ENCODE results near the gene MAST2. TPM values are rescaled to one million over a fixed set of nuclear protein-coding genes. Genes with fewer than 3 reads are reported as not detected.

MAST2 gene
- total and polyA plus RNA-seq, 9 of the 15 experiments (the other 6 are each of a cell fraction or from before 2014, with no cell fraction given): 0.73 to 32.0 (median 17.8) TPM

- Histone ChIP-seq H3K27ac (ENCODE audit: extremely low read depth, low read depth, low read length) (no peak overlapping the region), H2AFZ (ENCODE audit: low read depth, low read length) (no peak overlapping the region), H3K79me2 (ENCODE audit: control insufficient read depth, insufficient read depth, low read length) (no peaks in the 10 kb centered on the region), H3K36me3 (ENCODE audit: control insufficient read depth, insufficient read depth, low read length) (no peaks in the 10 kb centered on the region), H3K9ac (ENCODE audit: insufficient read depth in 1 of 2, low read depth in 2 of 2, low read length in 2 of 2) (no peak overlapping the region), H3K4me1 (replicated peaks in 1 of 2; ENCODE audit: control insufficient read depth in 2 of 2, insufficient read depth in 2 of 2, low read length in 2 of 2) (no peaks in the 10 kb centered on the region), H3K9me3 (replicated peaks; ENCODE audit: control insufficient read depth, insufficient read depth, low read depth, low read length) (no peaks in the 10 kb centered on the region), H3K4me3 (no peak overlapping the region), H4K20me1 (replicated peaks; ENCODE audit: control insufficient read depth, insufficient read depth, low read length) (no peaks in the 10 kb centered on the region), H3K9me1 (ENCODE audit: control insufficient read depth, insufficient read depth, low read length) (no peaks in the 10 kb centered on the region), H3K4me2 (ENCODE audit: insufficient read depth, low read length) (no peak overlapping the region), H3K27me3 (ENCODE audit: control insufficient read depth in 2 of 2, insufficient read depth in 2 of 2, low read length in 2 of 2) (no peaks in the 10 kb centered on the region)
- POLR2A ChIA-PET: no interaction called here
- ATAC-seq (no peak), DNase-seq (ENCODE audit: extremely low read depth in 1 of 4, low spot score in 3 of 4) (no peak), FAIRE-seq (no peak)
- TF ChIP-seq ZNF175 (CRISPR knock-in tag; IDR thresholded peaks at IDR 0.05; ENCODE audit: low read depth): no peak
- TF ChIP-seq ZNF449 (CRISPR knock-in tag; IDR thresholded peaks at IDR 0.05): no peak
- TF ChIP-seq E4F1 (CRISPR knock-in tag; IDR thresholded peaks at IDR 0.05; ENCODE audit: borderline replicate concordance): no peak
- no peak for TF ChIP-seq GTF2F1 (IDR thresholded peaks at IDR 0.05; ENCODE audit: low read depth, low read length)
- no peak for TF ChIP-seq ATF7 (IDR thresholded peaks at IDR 0.05)
- TF ChIP-seq PREB (CRISPR knock-in tag; IDR thresholded peaks at IDR 0.05): no peak
- no peak for TF ChIP-seq IRF9 (tag; IDR thresholded peaks at IDR 0.05)
- no peak for TF ChIP-seq POLR2AphosphoS5 (IDR thresholded peaks at IDR 0.05; ENCODE audit: control insufficient read depth, insufficient read depth, low read depth, low read length)
- TF ChIP-seq RAD21 (CRISPR knock-in tag; conservative IDR thresholded peaks at IDR 0.05 in 1 of 2, IDR thresholded peaks at IDR 0.05 in 1 of 2): no peak
- no peak for TF ChIP-seq NFYB (IDR thresholded peaks at IDR 0.05; ENCODE audit: extremely low read depth, insufficient read length)
- no peak for TF ChIP-seq ADNP (tag; IDR thresholded peaks at IDR 0.05)
- TF ChIP-seq ESRRA (IDR thresholded peaks at IDR 0.05; ENCODE audit: borderline replicate concordance, low read depth): no peak
- TF ChIP-seq TAF15 (IDR thresholded peaks at IDR 0.05; ENCODE audit: low read depth, low read length): no peak
- 55% methylated on average over 1 of the region's 1 CpG for WGBS (ENCODE audit: insufficient coverage, low coverage, missing lambda C conversion rate)
- CTCF ChIA-PET (ENCODE audit: low intra/inter-chr PET ratio): no interaction called here
- intact Hi-C loops (cut with micrococcal nuclease): no loop called here
- in situ Hi-C loops (cut with MboI): no loop called here
- no TSS peak for BruUV-seq (replicated peaks)
Observed at GRCh38 chr1:46081619-46082018, 278.2 kb downstream of the MAST2 start.
